Measurements from ENCODE around the gene PADI6.

The PADI6 gene

DNA sequence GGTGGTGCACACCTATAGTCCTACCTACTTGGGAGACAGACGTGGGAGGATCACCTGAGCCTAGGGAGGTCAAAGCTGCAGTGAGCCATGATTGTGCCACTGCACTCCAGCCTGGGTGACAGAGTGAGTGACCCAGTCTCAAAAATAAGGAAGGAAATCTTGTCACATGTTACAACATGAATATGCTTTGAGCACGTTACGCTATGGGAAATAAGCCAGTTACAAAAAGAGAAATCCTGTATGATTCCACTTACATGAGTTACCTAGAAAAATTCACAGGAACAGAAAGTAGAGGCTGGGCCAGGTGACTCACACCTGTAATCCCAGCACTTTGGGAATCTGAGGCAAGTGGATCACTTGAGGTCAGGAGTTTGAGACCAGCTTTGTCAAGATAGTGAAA is 6.7 kb upstream of the PADI6 start:
- TF ChIP-seq, protein P1, sequence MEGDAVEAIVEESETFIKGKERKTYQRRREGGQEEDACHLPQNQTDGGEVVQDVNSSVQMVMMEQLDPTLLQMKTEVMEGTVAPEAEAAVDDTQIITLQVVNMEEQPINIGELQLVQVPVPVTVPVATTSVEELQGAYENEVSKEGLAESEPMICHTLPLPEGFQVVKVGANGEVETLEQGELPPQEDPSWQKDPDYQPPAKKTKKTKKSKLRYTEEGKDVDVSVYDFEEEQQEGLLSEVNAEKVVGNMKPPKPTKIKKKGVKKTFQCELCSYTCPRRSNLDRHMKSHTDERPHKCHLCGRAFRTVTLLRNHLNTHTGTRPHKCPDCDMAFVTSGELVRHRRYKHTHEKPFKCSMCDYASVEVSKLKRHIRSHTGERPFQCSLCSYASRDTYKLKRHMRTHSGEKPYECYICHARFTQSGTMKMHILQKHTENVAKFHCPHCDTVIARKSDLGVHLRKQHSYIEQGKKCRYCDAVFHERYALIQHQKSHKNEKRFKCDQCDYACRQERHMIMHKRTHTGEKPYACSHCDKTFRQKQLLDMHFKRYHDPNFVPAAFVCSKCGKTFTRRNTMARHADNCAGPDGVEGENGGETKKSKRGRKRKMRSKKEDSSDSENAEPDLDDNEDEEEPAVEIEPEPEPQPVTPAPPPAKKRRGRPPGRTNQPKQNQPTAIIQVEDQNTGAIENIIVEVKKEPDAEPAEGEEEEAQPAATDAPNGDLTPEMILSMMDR (conservative IDR thresholded peaks at IDR 0.05): no peak
- H3K27ac ChIP-seq: no peak overlapping the region

DNA sequence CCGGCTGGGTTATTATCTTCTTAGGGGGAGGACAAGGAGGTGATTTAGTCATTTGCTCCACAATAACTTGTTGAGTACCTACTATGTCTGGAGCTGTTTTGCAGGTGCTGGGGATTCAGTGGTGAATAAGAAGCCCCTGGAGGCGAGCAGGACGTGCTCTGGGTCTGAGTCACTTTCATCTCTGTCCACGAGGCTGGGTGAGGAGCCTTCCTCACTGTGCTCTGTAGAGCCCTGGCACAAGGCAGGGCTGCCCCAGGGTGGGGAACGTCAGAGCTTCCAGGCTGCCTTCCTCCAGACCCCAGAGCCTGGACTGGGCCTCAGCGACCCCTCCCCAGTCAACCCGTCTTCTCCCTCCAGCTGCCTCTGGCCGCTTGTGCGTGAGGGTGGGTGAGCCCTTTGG is 2.5 kb upstream of the PADI6 start:
- TF ChIP-seq, protein P1 (conservative IDR thresholded peaks at IDR 0.05): no peak
- no peak overlapping the region for H3K27ac ChIP-seq

DNA sequence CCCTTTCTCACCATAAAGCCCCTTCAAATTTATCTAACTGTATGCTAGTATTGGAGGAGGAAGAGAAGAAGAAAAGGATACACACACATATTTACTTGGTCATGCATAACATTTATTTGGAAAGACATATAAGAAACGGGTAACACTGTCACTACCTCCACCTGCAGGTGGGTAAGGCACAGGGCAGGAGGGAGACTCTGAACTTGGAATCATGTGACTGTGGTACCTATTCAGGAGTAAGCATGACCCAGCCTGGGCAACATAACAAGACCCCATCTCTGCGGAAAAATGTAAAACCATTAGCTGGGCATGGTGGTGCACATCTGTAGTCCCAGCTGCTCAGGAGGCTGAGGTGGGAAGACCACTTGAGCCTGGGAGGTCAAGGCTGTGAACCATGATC is 1.4 kb upstream of the PADI6 start:
- no peak overlapping the region for H3K27ac ChIP-seq
- TF ChIP-seq, protein P1 (conservative IDR thresholded peaks at IDR 0.05): peak; percentile 80

DNA sequence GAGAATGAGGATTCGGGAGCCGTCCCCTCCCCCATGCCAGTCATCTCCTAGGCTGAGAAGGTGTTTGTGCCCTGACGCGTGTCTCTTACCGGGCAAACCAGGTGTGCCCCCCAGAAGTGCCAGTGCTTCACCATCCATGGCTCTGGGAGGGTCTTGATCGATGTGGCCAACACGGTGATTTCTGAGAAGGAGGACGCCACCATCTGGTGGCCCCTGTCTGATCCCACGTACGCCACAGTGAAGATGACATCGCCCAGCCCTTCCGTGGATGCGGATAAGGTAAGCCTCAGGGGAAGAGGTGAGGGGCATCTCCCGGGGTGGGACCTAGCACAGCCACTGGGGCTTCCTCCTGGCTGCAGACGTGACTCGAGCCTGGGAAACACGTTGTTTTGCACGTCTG is 959 bp downstream of the PADI6 start:
- TF ChIP-seq, protein P1 (conservative IDR thresholded peaks at IDR 0.05): no peak
- no peak overlapping the region for H3K27ac ChIP-seq

DNA sequence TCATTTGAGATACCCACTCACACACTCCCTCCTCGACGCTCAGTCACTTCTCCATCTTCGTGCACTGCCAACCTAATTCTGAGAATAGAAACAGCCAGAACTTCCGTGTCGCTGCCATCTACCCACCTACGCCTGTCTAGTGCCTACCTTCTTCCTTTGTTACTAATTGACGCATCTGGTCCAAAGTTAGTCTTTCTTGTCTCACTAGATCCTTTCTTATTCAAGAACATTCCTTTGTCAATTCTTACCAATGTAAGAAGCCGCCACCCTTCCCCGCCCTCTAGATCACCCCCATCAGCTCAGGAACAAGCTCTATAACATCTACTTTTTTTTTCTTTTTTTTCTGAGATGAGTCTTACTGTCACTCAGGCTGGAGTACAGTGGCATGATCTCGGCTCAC is 3.7 kb downstream of the PADI6 start:
- no peak overlapping the region for H3K27ac ChIP-seq
- TF ChIP-seq, protein P1 (conservative IDR thresholded peaks at IDR 0.05): no peak

DNA sequence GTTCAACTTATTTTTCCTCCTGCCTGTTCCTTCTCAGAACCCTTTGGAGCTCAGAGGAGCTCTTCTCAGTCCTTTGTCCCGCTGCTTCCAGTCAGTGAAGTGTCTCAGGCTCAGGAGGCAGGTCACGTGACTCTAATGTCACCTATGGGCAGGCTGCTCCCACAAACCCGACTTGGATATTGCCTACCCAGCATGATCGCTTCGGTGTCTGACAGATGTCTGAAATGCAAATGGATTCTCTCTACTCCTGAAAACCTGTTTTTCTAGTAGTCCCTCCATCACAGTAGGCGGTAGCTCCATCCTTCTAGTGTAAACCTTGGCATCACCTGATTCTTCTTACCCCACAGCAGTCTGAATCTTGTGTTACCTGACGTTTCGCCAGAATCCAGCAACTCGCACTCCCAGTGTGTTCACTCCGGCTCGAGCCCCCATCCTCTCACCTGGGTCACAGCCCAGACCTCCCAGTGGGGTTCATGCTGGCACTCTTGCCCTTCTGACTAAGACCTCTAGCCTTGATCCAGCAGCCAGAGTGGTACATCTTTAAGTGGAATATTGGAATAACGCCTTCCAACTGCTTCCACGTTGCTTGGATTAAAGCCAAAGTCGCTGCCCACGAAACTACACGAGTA is 5.4 kb downstream of the PADI6 start:
- peak overlapping the region; percentile 55 for H3K27ac ChIP-seq
- TF ChIP-seq, protein P1 (conservative IDR thresholded peaks at IDR 0.05): no peak

DNA sequence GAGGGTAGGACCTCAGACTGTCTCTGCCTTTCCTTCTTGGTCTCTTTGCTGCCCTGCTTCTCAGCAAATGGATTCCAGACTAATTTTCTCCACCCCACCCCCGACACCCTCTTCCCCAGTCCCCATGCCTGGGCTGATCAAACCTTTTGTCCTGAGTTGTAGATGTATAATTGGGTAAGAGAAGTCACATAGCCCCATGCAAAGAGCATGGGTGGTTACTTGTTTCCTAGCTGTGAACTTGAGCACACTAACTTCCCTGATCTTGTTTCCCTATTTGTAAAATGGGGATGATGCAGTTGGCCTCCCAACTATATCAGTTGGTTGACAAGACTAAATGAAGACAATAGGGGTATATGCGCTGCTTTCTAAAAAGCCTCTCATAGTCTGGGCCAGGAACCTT is 9.2 kb downstream of the PADI6 start:
- TF ChIP-seq, protein P1 (conservative IDR thresholded peaks at IDR 0.05): no peak
- H3K27ac ChIP-seq: no peak overlapping the region

Data from VCaP (cell line).